Osteocyte (in vitro differentiated cells): ENCODE measurements around the gene DISC1. TPM values are rescaled to one million over a fixed set of nuclear protein-coding genes. Genes with fewer than 3 reads are reported as not detected.

ENCODE experiments used
- DNase-seq: peaks from one replicate; pipeline ENCODE4 v3.0.0; 2021; ENCODE audit warnings: mixed read lengths; ENCODE audit not compliant: unreplicated experiment; ENCODE audit errors: extremely low spot score
- H3K27ac Mint-ChIP-seq: one replicate; pipeline ENCODE4 v1.8.0; 2021; ENCODE audit warnings: mild to moderate bottlenecking, mixed read lengths; ENCODE audit not compliant: unreplicated experiment
- H3K27me3 Mint-ChIP-seq: one replicate; pipeline ENCODE4 v1.8.0; 2021; ENCODE audit warnings: mixed read lengths; ENCODE audit not compliant: unreplicated experiment
- H3K36me3 Mint-ChIP-seq: one replicate; pipeline ENCODE4 v1.8.0; 2021; ENCODE audit warnings: mixed read lengths; ENCODE audit not compliant: unreplicated experiment
- H3K4me1 Mint-ChIP-seq: one replicate; pipeline ENCODE4 v1.8.0; 2021; ENCODE audit warnings: mixed read lengths; ENCODE audit not compliant: unreplicated experiment
- H3K4me3 Mint-ChIP-seq: one replicate; pipeline ENCODE4 v1.8.0; 2021; ENCODE audit warnings: mild to moderate bottlenecking, moderate library complexity, mixed read lengths; ENCODE audit not compliant: unreplicated experiment
- H3K9me3 Mint-ChIP-seq: one replicate; pipeline ENCODE4 v1.8.0; 2021; ENCODE audit warnings: mixed read lengths; ENCODE audit not compliant: unreplicated experiment
- total RNA-seq: library from RNA; stranded (reverse); gene quantifications from 2 replicates; pipeline ENCODE4 v1.2.1, GENCODE V29; 2021
- TF ChIP-seq, protein P1 (sequence below): fragments of 200-600 bp; sonication (generic); IDR thresholded peaks from 2 replicates; pipeline ENCODE4 v1.5.0; 2021; ENCODE audit warnings: antibody characterized with exemption, mild to moderate bottlenecking, moderate library complexity

DISC1 gene
- total RNA-seq, 1 donor from 2014 or later, result 15.6 TPM

DNA sequence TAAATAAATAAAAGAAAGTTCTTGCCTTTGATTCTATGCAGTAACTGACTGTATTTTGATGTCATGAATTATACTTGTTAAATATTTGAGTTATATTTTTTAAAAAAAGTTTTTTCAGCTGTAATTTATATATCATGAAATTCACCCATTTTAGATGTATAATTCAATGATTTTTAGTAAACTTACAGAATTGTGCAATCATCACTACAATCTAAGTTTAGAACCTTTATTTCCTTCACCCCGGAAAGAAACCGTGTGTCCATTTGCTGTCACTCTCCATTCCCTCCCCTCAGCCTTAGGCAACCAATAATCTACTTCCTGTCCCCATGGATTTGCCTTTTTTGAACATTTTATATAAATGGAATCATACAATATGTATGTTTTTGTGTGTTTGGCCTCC is 32.5 kb upstream of the DISC1 start:
- DNase-seq, result no peak
- Mint-ChIP-seq H3K27me3 (no peaks in the 10 kb centered on the region), H3K36me3 (no peaks in the 10 kb centered on the region), H3K27ac (no peak overlapping the region), H3K9me3 (no peaks in the 10 kb centered on the region), H3K4me3 (no peak overlapping the region), H3K4me1 (peaks cover 21% of the 10 kb centered on the region)
- TF ChIP-seq, protein P1, sequence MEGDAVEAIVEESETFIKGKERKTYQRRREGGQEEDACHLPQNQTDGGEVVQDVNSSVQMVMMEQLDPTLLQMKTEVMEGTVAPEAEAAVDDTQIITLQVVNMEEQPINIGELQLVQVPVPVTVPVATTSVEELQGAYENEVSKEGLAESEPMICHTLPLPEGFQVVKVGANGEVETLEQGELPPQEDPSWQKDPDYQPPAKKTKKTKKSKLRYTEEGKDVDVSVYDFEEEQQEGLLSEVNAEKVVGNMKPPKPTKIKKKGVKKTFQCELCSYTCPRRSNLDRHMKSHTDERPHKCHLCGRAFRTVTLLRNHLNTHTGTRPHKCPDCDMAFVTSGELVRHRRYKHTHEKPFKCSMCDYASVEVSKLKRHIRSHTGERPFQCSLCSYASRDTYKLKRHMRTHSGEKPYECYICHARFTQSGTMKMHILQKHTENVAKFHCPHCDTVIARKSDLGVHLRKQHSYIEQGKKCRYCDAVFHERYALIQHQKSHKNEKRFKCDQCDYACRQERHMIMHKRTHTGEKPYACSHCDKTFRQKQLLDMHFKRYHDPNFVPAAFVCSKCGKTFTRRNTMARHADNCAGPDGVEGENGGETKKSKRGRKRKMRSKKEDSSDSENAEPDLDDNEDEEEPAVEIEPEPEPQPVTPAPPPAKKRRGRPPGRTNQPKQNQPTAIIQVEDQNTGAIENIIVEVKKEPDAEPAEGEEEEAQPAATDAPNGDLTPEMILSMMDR, result no peak

DNA sequence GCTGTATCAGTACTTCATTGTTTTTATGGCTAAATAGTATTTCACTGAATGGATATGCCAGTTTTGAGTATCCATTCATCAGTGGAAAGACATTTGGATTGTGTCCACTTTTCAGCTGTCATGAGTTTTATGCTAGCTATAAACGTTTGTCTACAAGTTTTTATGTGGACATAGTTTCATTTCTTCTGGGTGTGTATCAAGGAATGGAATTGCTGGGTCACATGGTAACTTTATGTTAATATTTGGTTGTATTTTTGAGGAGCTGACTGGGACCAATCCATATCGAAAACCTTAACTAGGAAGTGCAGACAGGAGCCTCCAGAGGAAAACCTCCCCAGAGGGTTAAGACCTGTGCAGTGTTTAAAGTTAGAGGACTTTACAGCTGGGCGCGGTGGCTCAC is 31.8 kb upstream of the DISC1 start:
- Mint-ChIP-seq H3K9me3 (no peaks in the 10 kb centered on the region), H3K27ac (no peak overlapping the region), H3K4me3 (no peak overlapping the region), H3K27me3 (no peaks in the 10 kb centered on the region), H3K4me1 (peaks cover 21% of the 10 kb centered on the region), H3K36me3 (no peaks in the 10 kb centered on the region)
- TF ChIP-seq, protein P1, result no peak
- DNase-seq, result no peak

DNA sequence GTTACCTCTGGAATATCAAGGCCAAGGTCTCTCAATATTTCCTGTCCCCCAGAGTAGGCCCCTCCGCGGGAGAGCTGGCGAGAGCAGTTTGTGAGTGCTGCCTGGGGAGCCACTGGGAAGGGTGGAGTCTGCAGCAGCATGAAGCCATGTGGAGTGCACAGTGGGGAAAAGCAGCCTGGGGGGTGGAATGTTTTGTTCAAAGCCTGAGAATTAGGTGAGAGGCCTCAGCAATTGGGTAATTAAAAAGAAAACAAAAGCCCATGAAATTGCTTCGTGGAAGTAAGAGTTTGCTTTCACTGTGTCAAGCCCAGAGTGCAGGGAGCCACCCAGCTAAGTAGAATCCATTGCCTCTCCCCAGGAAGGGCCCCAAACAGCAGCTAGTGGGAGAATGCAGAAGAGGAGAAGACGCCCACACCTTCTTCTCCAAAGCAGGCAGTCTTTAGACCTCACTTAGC is 30.2 kb upstream of the DISC1 start:
- TF ChIP-seq, protein P1, result no peak
- Mint-ChIP-seq H3K4me1 (peaks cover 17% of the 10 kb centered on the region), H3K27me3 (no peaks in the 10 kb centered on the region), H3K27ac (peak overlapping the region; percentile 6), H3K36me3 (no peaks in the 10 kb centered on the region), H3K4me3 (no peak overlapping the region), H3K9me3 (no peaks in the 10 kb centered on the region)
- no peak for DNase-seq

DNA sequence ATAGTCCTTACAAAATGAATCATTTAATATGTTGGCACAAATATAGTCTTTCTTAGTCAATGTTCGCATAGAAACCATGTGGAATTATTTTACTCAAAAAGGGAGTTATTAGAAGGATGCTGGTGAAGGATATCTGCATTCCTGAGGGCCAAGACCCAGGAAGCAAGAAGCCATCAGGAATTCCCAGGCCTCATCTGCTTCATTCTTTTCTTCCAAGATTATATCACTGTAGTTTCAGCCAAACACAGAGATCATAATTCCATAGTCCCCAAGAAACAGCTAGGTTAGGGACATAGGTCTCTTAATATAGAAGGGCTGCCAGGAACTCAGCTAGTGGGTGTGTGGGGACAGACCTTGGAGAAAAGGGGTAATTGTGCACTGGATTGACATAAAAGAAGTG is 28.6 kb upstream of the DISC1 start:
- Mint-ChIP-seq H3K27ac (no peak overlapping the region), H3K4me3 (no peak overlapping the region), H3K9me3 (no peaks in the 10 kb centered on the region), H3K27me3 (no peaks in the 10 kb centered on the region), H3K4me1 (peaks cover 19% of the 10 kb centered on the region), H3K36me3 (no peaks in the 10 kb centered on the region)
- no peak for DNase-seq
- TF ChIP-seq, protein P1, result no peak

DNA sequence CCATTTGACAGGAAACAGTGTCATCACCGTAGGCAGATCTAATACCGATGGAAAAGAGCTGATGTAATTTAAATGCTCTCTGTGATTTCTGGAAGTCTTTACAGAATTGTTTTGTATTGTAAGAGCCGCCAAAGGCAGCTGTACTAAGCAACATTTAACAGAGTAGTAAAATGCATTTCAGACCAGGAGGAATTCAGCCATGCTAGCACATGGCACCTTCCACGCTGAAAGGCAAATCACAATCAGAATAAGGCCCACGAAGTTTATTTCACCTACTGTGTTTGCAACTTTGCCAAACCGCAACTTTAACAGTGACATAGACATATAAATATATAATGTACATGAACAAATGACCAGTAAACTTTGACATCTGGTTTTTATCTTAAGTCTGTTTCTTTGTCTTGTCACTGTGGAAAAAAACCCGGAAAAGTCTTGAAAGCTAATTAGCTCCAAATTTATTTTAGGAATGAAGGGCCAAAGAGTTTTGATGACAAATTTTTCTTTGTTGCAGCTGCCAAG is 26.1 kb upstream of the DISC1 start:
- TF ChIP-seq, protein P1, result no peak
- Mint-ChIP-seq H3K9me3 (no peaks in the 10 kb centered on the region), H3K27me3 (no peaks in the 10 kb centered on the region), H3K36me3 (no peaks in the 10 kb centered on the region), H3K4me1 (peaks cover 25% of the 10 kb centered on the region), H3K4me3 (no peak overlapping the region), H3K27ac (no peak overlapping the region)
- no peak for DNase-seq
